HPDE6-E6E7 (cell line): ENCODE data around the gene DOC2B.
"Not testable (repeated sequence)": the region's sequence is repeated elsewhere in the genome, so short reads cannot be mapped to it uniquely, and the experiment has no call there.

Experiments
- DNase-seq: peaks from one replicate; pipeline ENCODE4 v3.0.0; 2011; ENCODE audit warnings: missing footprints; ENCODE audit errors: extremely low spot score

DOC2B gene

GRCh38 chr17:181245-182049 is at the start of gene DOC2B:
TSS of gene DOC2B (minus strand) at chr17:181650. CDS start at chr17:181479, 171 bp downstream.
- no peak for DNase-seq

GRCh38 chr17:230395-230770 is 48.9 kb upstream of the DOC2B start:
- DNase-seq, result no peak

- DNase-seq, result no peak
Measured at GRCh38 chr17:229709-230394, 48.4 kb upstream of the DOC2B start.

- DNase-seq, result no peak
Measured at GRCh38 chr17:228951-229708, 47.7 kb upstream of the DOC2B start.

- DNase-seq, result no peak
Measured at GRCh38 chr17:227946-228615, 46.6 kb upstream of the DOC2B start.

- DNase-seq, result no peak
Measured at GRCh38 chr17:227078-227945, 45.9 kb upstream of the DOC2B start.

- no peak for DNase-seq
Measured at GRCh38 chr17:226108-227077, 44.9 kb upstream of the DOC2B start.

- no peak for DNase-seq
Measured at GRCh38 chr17:225551-225950, 44.1 kb upstream of the DOC2B start.

- not testable (repeated sequence) for DNase-seq
Measured at GRCh38 chr17:224576-224975, 43.1 kb upstream of the DOC2B start.

GRCh38 chr17:223723-224471 is 42.4 kb upstream of the DOC2B start:
- DNase-seq, result no peak

- DNase-seq, result no peak
Measured at GRCh38 chr17:222172-222571, 40.7 kb upstream of the DOC2B start.

GRCh38 chr17:219696-220095 is 38.2 kb upstream of the DOC2B start:
- DNase-seq, result no peak

GRCh38 chr17:218432-219110 is 37.1 kb upstream of the DOC2B start:
- DNase-seq, result no peak

- no peak for DNase-seq
Measured at GRCh38 chr17:216625-217024, 35.2 kb upstream of the DOC2B start.

GRCh38 chr17:215563-216478 is 34.4 kb upstream of the DOC2B start:
- not testable (repeated sequence) for DNase-seq

- DNase-seq, result no peak
Measured at GRCh38 chr17:214881-215331, 33.5 kb upstream of the DOC2B start.
